Measurements from ENCODE around the gene GPATCH4. TPM values are rescaled to one million over a fixed set of nuclear protein-coding genes. Genes with fewer than 3 reads are reported as not detected.

Gene GPATCH4
- total RNA-seq, 1 experiment from 2014 or later = 53.5 TPM

- H3K4me1 Mint-ChIP-seq (ENCODE audit: low read depth, unreplicated experiment) = peaks cover 17% of the 10 kb centered on the region
- Histone ChIP-seq H3K36me3 (ENCODE audit: control insufficient read depth, insufficient read depth, low read length) (no peaks in the 10 kb centered on the region), H3K4me1 (peaks cover 20% of the 10 kb centered on the region), H3K27me3 (replicated peaks; ENCODE audit: control insufficient read depth, insufficient read depth, low read length) (no peaks in the 10 kb centered on the region), H3K9me3 (no peaks in the 10 kb centered on the region), H3K4me3 (ENCODE audit: low read depth, low read length) (no peak overlapping the region)
- no peak overlapping the region for H3K27ac Mint-ChIP-seq (ENCODE audit: unreplicated experiment)
- H3K27me3 Mint-ChIP-seq (ENCODE audit: insufficient read depth, unreplicated experiment) = no peaks in the 10 kb centered on the region
- H3K4me3 Mint-ChIP-seq (ENCODE audit: unreplicated experiment) = no peak overlapping the region
- no peak for DNase-seq
- ChIA-PET CTCF (interaction anchor here (0.6 kb wide), 1 partner anchor 56 kb away, joined by 3 read pairs; the partner anchor contains the start of gene MEF2D), POLR2A (no interaction called here)
- H3K9me3 Mint-ChIP-seq (ENCODE audit: unreplicated experiment) = no peaks in the 10 kb centered on the region
- peaks cover 39% of the 10 kb centered on the region for H3K36me3 Mint-ChIP-seq (ENCODE audit: insufficient read depth, unreplicated experiment)
- BruUV-seq (replicated peaks) = no TSS peak
- TF ChIP-seq CTCF (IDR thresholded peaks at IDR 0.05; ENCODE audit: insufficient read depth in 1 of 2, low read depth in 1 of 2, low read length in 1 of 2, severe bottlenecking in 1 of 2, unreplicated experiment in 1 of 2) = no peak
- intact Hi-C loops (cut with micrococcal nuclease; ENCODE audit: unreplicated experiment) = no loop called here
Measured at GRCh38 chr1:156556354-156556753, 44.9 kb downstream of the GPATCH4 start.

- POLR2A ChIA-PET = no interaction called here
- no peak for TF ChIP-seq CTCF (IDR thresholded peaks at IDR 0.05; ENCODE audit: insufficient read depth in 1 of 2, low read depth in 1 of 2, low read length in 1 of 2, severe bottlenecking in 1 of 2, unreplicated experiment in 1 of 2)
- intact Hi-C loops (cut with micrococcal nuclease; ENCODE audit: unreplicated experiment) = no loop called here
- Histone ChIP-seq H3K4me1 (peaks cover 15% of the 10 kb centered on the region), H3K4me3 (ENCODE audit: low read depth, low read length) (no peak overlapping the region), H3K9me3 (no peaks in the 10 kb centered on the region), H3K36me3 (ENCODE audit: control insufficient read depth, insufficient read depth, low read length) (no peaks in the 10 kb centered on the region), H3K27me3 (replicated peaks; ENCODE audit: control insufficient read depth, insufficient read depth, low read length) (no peaks in the 10 kb centered on the region)
- CTCF ChIA-PET = interaction anchor here (0.6 kb wide), 1 partner anchor 55 kb away, joined by 3 read pairs; the partner anchor contains the start of gene MEF2D
- H3K27ac Mint-ChIP-seq (ENCODE audit: unreplicated experiment) = no peak overlapping the region
- BruUV-seq (replicated peaks) = no TSS peak
- DNase-seq = no peak
- H3K9me3 Mint-ChIP-seq (ENCODE audit: unreplicated experiment) = no peaks in the 10 kb centered on the region
- no peak overlapping the region for H3K4me3 Mint-ChIP-seq (ENCODE audit: unreplicated experiment)
- peaks cover 13% of the 10 kb centered on the region for H3K4me1 Mint-ChIP-seq (ENCODE audit: low read depth, unreplicated experiment)
- H3K36me3 Mint-ChIP-seq (ENCODE audit: insufficient read depth, unreplicated experiment) = peaks cover 34% of the 10 kb centered on the region
- H3K27me3 Mint-ChIP-seq (ENCODE audit: insufficient read depth, unreplicated experiment) = no peaks in the 10 kb centered on the region
Measured at GRCh38 chr1:156555715-156556114, 45.6 kb downstream of the GPATCH4 start.

- H3K27me3 Mint-ChIP-seq (ENCODE audit: insufficient read depth, unreplicated experiment) = no peaks in the 10 kb centered on the region
- CTCF ChIA-PET = no interaction called here
- intact Hi-C loops (cut with micrococcal nuclease; ENCODE audit: unreplicated experiment) = no loop called here
- no TSS peak for BruUV-seq (replicated peaks)
- H3K4me3 ChIP-seq (ENCODE audit: low read depth, low read length) = no peak overlapping the region
- H3K4me1 Mint-ChIP-seq (ENCODE audit: low read depth, unreplicated experiment) = peaks cover 10% of the 10 kb centered on the region
- H3K4me1 ChIP-seq = peaks cover 8% of the 10 kb centered on the region
- no peaks in the 10 kb centered on the region for H3K9me3 Mint-ChIP-seq (ENCODE audit: unreplicated experiment)
- H3K36me3 ChIP-seq (ENCODE audit: control insufficient read depth, insufficient read depth, low read length) = no peaks in the 10 kb centered on the region
- DNase-seq = no peak
- POLR2A ChIA-PET = no interaction called here
- no peaks in the 10 kb centered on the region for H3K27me3 ChIP-seq (replicated peaks; ENCODE audit: control insufficient read depth, insufficient read depth, low read length)
- no peak overlapping the region for H3K27ac Mint-ChIP-seq (ENCODE audit: unreplicated experiment)
- TF ChIP-seq CTCF (IDR thresholded peaks at IDR 0.05; ENCODE audit: insufficient read depth in 1 of 2, low read depth in 1 of 2, low read length in 1 of 2, severe bottlenecking in 1 of 2, unreplicated experiment in 1 of 2) = no peak
- no peak overlapping the region for H3K4me3 Mint-ChIP-seq (ENCODE audit: unreplicated experiment)
- no peaks in the 10 kb centered on the region for H3K9me3 ChIP-seq
- peaks cover 39% of the 10 kb centered on the region for H3K36me3 Mint-ChIP-seq (ENCODE audit: insufficient read depth, unreplicated experiment)
Measured at GRCh38 chr1:156554971-156555370, 46.3 kb downstream of the GPATCH4 start.

Measured in Caco-2 (cell line).